Activated CD4-positive, CD25-positive, alpha-beta regulatory T cell treated with anti-CD3 and anti-CD28 coated beads, Interleukin-2, amount 50 U/mL, for 16 hours (primary cell): ENCODE measurements around the gene FCER2.
A peak's percentile ranks its signal among the peaks of the same experiment; 100 is the strongest.

Experiments used
- DNase-seq: peaks from one replicate; pipeline ENCODE4 v3.0.0-alpha.2; 2020; ENCODE audit warnings: low read depth, low spot score

Gene FCER2

GRCh38 chr19:7701049-7701653 lies 780 bp downstream of the FCER2 start:
- DNase-seq, result no peak

DNA sequence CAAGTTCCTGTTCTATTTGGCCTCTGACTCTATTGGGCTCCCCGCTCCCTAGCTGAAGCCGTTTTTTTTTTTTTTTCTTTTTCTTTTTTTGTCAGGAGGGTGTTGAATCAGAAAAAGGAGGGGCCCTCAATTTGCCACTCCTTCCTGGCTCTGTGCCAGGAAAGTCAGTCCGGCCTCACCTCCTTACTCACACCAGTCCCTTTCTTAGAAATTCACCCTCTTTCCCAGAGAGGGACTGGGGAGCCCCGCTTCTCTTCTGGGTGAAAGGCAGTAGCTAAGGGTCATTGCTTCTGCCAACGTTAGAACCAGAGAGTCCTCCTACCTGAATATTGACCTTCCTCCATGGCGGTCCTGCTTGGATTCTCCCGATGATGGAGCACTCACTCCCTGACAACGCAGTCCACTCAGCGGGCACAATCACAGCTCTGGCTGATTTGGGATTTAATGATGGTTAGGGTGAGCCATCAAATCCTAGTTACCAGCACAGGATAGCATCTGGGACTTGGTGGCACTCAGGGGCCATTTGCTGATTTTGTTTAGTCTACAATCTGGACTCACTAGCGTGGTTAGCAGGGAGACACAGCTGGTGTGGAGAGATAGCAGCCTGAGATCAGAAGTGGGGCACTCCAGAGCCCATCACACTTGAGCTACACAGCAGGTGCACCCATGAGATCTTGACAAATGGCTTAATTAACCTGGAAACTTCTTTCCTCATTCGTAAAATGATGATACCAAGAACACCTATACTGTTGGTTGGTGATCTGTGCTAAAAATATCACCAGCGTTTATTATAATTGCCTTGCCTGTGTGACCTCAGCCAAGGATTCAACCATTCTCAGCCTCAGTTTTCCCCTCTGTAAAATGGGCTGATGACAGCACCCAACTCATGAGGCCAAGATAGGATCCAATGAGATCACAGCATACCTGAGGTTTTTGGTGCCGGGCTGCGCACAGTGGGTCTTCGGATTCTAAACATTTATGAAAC lies 2.2 kb downstream of the FCER2 start:
- no peak for DNase-seq

DNA sequence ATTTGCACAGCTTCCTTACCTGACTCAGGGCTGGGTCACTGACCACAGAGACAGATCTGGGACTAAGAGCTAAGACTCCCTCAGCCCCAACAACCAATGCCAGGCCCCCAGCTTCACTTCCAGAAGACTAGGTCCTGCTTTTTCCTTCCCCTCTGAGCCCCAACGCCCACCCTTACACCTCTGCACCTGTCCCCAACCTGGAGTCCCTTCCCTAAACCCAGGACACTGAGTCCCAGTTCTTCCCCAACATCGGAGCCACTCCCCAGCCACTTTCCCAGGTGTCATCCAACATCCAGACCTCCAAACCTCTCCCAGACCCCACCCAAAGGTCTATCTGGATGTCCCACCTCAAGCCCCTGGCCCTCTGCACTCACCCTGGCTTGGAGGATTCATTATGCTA lies 2.9 kb downstream of the FCER2 start:
- DNase-seq, result no peak

DNA sequence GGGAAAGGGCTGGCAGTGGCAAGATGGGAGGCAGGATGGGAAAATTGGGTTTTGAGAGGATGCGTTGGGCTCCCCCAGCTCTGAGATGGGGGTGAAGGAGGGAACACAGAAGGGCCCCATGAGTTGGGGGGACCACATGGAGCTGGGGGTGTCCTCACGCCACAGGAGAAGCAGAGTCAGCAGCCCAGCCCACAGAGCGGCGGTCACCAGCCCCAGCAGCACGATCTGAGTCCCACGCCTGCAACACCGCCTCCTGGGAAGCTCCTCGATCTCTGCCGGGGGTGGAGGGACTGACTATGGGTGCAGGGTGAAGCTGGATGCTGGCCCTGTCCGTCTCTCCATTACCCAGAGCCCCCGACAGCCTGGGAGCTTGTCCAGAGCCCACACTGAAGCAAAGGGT lies 3.3 kb downstream of the FCER2 start:
- DNase-seq, result no peak

DNA sequence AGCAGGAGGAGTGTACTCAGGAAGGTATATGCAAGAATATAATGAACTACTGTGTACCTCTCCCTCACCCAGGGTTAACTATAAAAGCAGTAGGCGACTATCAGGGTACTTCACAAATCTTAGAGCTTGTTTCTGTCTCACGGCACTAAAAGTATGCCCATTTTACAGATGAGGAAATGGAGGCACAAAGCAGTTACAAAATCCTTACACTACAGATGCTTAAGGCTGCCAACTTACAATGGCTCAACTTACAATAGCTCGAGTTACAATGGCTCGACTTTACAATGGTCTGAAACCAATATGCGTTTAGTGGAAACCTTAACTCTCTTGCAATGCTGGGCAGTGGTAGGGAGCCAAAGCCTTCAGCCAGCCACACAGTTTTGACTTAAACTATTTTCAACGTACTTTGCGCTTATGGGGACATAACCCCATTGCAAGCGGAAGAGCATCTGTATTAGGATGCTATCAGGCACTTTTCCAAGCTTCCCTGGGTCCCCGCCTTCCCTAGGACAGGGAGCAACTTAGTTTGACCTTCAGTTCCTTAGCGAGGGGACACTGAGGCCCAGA lies 4.1 kb downstream of the FCER2 start:
- no peak for DNase-seq

GRCh38 chr19:7694499-7694898 lies 7.4 kb downstream of the FCER2 start:
- DNase-seq, result no peak

- DNase-seq, result no peak
Observed at GRCh38 chr19:7692417-7693088, 9.4 kb downstream of the FCER2 start.

GRCh38 chr19:7691497-7691896 lies 10.4 kb downstream of the FCER2 start:
- DNase-seq, result no peak

DNA sequence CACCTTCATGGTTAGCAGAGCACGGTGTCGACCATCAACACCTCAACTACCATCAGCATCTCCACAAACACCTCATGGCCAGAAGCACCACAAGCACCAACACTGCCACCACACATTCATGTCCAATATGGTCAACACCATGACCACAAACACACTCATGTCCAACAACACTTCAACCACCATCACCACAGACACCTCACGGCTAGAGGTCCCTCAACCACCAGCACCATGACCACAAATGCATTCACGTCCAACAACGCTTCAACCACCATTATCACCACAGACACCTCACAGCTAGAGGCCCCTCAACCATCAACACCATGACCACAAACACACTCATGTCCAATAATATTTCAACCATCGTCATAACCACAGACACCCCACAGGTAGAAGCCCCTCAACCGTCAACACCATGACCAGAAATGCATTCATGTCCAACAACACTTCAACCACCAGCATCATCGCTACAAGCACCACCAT lies 11.1 kb downstream of the FCER2 start:
- no peak for DNase-seq

GRCh38 chr19:7689165-7689564 lies 12.8 kb downstream of the FCER2 start:
- no peak for DNase-seq

- DNase-seq, result no peak
Observed at GRCh38 chr19:7687177-7687576, 14.8 kb downstream of the FCER2 start.

GRCh38 chr19:7685546-7686445 lies 16.1 kb downstream of the FCER2 start:
- DNase-seq, result no peak

DNA sequence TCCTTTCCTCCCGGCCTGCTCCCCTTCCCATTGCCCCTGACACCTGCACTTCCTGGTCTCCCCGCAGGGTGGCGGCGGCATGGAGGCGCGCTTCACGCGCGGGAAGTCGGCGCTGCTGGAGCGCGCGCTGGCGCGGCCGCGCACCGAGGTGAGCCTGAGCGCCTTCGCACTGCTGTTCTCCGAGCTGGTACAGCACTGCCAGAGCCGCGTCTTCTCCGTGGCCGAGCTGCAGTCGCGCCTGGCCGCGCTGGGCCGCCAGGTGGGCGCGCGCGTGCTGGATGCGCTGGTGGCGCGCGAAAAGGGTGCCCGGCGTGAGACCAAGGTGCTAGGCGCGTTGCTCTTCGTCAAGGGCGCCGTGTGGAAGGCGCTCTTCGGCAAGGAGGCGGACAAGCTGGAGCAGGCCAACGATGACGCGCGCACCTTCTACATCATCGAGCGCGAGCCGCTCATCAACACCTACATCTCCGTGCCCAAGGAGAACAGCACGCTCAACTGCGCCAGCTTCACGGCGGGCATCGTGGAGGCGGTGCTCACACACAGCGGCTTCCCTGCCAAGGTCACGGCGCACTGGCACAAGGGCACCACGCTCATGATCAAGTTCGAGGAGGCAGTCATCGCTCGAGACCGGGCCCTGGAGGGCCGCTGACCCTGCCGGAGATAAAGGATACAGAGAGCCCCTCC lies 19.6 kb downstream of the FCER2 start:
- DNase-seq, result no peak

GRCh38 chr19:7681340-7682174 lies 20.4 kb downstream of the FCER2 start:
- peak; percentile 70 for DNase-seq

DNA sequence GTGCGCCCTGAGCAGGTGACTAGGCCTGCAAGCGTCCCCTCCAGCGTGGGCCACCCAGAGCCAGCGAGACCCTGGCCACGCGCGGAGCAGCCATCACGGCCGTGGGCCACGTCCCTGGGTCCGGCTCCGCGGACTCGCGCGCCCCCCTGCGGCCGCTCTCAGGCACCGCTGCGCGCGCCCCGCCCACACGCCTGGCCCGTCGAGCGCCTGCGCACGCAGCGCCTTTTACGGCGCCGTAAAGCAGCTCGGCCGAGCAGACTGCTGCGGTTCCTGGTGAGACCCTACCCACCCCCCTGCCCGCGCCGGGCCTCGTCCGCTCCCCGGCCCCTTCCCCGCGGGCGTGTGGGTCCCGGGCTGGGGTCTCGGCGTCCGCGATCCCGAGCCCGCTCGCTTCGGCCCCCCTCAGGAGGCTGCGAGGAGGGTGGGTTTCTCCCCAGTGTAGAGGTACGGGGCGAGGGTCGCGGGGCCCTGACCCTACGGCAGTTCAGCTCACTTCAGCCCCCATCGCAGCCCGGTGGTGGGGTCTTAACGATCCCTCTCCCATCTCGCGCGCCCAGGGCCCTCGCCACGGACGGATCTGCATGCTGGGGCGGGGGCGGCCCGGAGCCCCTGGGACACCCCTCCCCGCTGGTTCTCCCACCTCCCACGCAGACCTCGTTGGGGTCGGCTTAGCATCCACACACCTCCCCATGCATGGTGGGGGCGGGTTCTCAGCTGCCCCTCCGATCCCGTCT lies 21.2 kb downstream of the FCER2 start, which contains the start of gene TRAPPC5:
TRAPPC5 (plus strand) TSS at position 228 of the 734 bp plus-strand sequence. CDS start 1,421 bp downstream, outside the sequence.
- DNase-seq, result peak; percentile 76

- no peak for DNase-seq
Observed at GRCh38 chr19:7679771-7680605, 21.9 kb downstream of the FCER2 start.

GRCh38 chr19:7678971-7679751 lies 22.8 kb downstream of the FCER2 start:
- DNase-seq, result peak; percentile 62
